T-cell (primary cell): ENCODE data around the gene GARIN3. TPM values are rescaled to one million over a fixed set of nuclear protein-coding genes. Genes with fewer than 3 reads are reported as not detected.

Experiments used
- ATAC-seq, 4 experiments: fragments of 200-7000 bp in 3 of 4; fragments of 150-1000 bp in 1 of 4; cut with Tn5 transposase; replicated peaks in 1 of 4; 1 replicate in 3 of 4; 2 replicates in 1 of 4; pipeline ENCODE4 v1.10.0; 2021; ENCODE audit warnings: moderate library complexity in 3 of 4, mild to moderate bottlenecking in 2 of 4, moderate number of reproducible peaks in 1 of 4
- CTCF ChIA-PET, 2 donors: fragments of 300-600 bp; sonication (Branson Sonifier 250); formaldehyde crosslinking; loops; one replicate each; lab custom pipeline; 2022; ENCODE audit warnings: antibody characterized with exemption in 2 of 2; lab: Charles Lee
- POLR2A ChIA-PET, 2 donors: fragments of 300-600 bp; sonication (Branson Sonifier 250); formaldehyde crosslinking; loops; one replicate each; lab custom pipeline; 2022; ENCODE audit warnings: antibody characterized with exemption in 2 of 2; lab: Charles Lee
- DNase-seq, 35 experiments: peaks; one replicate each; pipeline versions ENCODE4 v3.0.0 to v3.0.0-alpha.2; 2013 to 2023
- H3K27ac ChIP-seq: one replicate; pipeline ENCODE4 v1.5.1; 2013; ENCODE audit warnings: low read length
- H3K27me3 ChIP-seq, 2 experiments: replicated peaks in 1 of 2; 1 replicate in 1 of 2; 2 replicates in 1 of 2; pipeline versions ENCODE4 v1.6.1 to v1.7.0; 2013; ENCODE audit warnings: low read length in 1 of 2, mixed read lengths in 1 of 2; ENCODE audit not compliant: control insufficient read depth in 2 of 2, insufficient read depth in 2 of 2; ENCODE audit errors: extremely low read depth in 1 of 2
- H3K36me3 ChIP-seq, 2 donors: 1 replicate in 1 of 2; 2 replicates in 1 of 2; pipeline versions ENCODE4 v1.6.1 to v1.7.0; 2013; ENCODE audit warnings: low read length in 1 of 2; ENCODE audit not compliant: control insufficient read depth in 2 of 2, insufficient read depth in 1 of 2; ENCODE audit errors: extremely low read depth in 1 of 2
- H3K4me1 ChIP-seq, 2 experiments: 1 replicate in 1 of 2; 2 replicates in 1 of 2; pipeline versions ENCODE4 v1.6.1 to v1.7.0; 2013; ENCODE audit warnings: low read length in 2 of 2, mixed read lengths in 1 of 2; ENCODE audit not compliant: insufficient read depth in 2 of 2, control insufficient read depth in 1 of 2; ENCODE audit errors: extremely low read depth in 1 of 2
- H3K4me3 ChIP-seq, 2 donors: 1 replicate in 1 of 2; 2 replicates in 1 of 2; pipeline versions ENCODE4 v1.5.1 to v1.7.0; 2013; ENCODE audit warnings: mild to moderate bottlenecking in 2 of 2, low read length in 1 of 2, moderate library complexity in 1 of 2; ENCODE audit not compliant: control insufficient read depth in 1 of 2; ENCODE audit errors: extremely low read depth in 1 of 2
- H3K9me3 ChIP-seq: 2 replicates; pipeline ENCODE4 v1.7.0; 2013
- H3K27ac Mint-ChIP-seq, 2 donors: one replicate each; pipeline ENCODE4 v1.8.0; 2020 to 2021; ENCODE audit warnings: mild to moderate bottlenecking in 2 of 2, mixed read lengths in 2 of 2
- H3K27me3 Mint-ChIP-seq, 2 donors: one replicate each; pipeline ENCODE4 v1.8.0; 2021 to 2022; ENCODE audit warnings: mixed read lengths in 2 of 2
- H3K36me3 Mint-ChIP-seq: one replicate; pipeline ENCODE4 v1.8.0; 2021; ENCODE audit warnings: mixed read lengths
- H3K4me1 Mint-ChIP-seq, 3 donors: one replicate each; pipeline ENCODE4 v1.8.0; 2020 to 2022; ENCODE audit warnings: mixed read lengths in 3 of 3, mild to moderate bottlenecking in 1 of 3
- H3K4me3 Mint-ChIP-seq, 3 donors: one replicate each; pipeline ENCODE4 v1.8.0; 2020 to 2022; ENCODE audit warnings: mild to moderate bottlenecking in 3 of 3, mixed read lengths in 3 of 3, moderate library complexity in 3 of 3
- H3K9me3 Mint-ChIP-seq, 3 donors: one replicate each; pipeline ENCODE4 v1.8.0; 2020 to 2022; ENCODE audit warnings: mixed read lengths in 3 of 3
- WGBS: methylation state at CpG from one replicate; pipeline ENCODE4 v1.1.5; 2013; ENCODE audit warnings: missing lambda C conversion rate; ENCODE audit not compliant: insufficient coverage; 5-methylcytosine and 5-hydroxymethylcytosine counted together
- total RNA-seq, 35 experiments: library from RNA in 6 of 35; stranded (reverse) in 6 of 35; fragments of 120-200 nt in 1 of 35; gene quantifications; one replicate each; pipeline versions ENCODE4 v1.2.1 to v1.2.4 and lab custom pipeline; 2013 to 2026

GARIN3 gene
- total RNA-seq, result not detected
- total RNA-seq (2013), result not detected
- total RNA-seq (lab: John Stamatoyannopoulos, UW), result 0 to 0.99 (median 0.09) reads per million in 29 experiments

- Mint-ChIP-seq H3K9me3 (peaks cover 0 to 4% (median 3%) of the 10 kb centered on the region in 3 donors), H3K27me3 (no peaks in the 10 kb centered on the region)
- peaks cover 16 to 23% of the 10 kb centered on the region in 2 experiments for H3K4me1 ChIP-seq
Measured at GRCh38 chr5:157166214-157167213, at the start of gene GARIN3. TSS of gene GARIN3 (minus strand) at chr5:157166264. CDS start at chr5:157166168, 96 bp downstream.

GRCh38 chr5:157215514-157216167 lies 49.6 kb upstream of the GARIN3 start:
- H3K36me3 ChIP-seq, result peaks cover 18 to 94% of the 10 kb centered on the region in 2 donors
- ChIA-PET CTCF (interaction anchor here in 1 of 2 donors (0.6 kb wide), 1 partner anchor 35 kb away, joined by 3 read pairs; no protein-coding TSS in a partner anchor), POLR2A (interaction anchor here in 1 of 2 donors (0.6 kb wide), 1 partner anchor 32 kb away, joined by 3 read pairs; no protein-coding TSS in a partner anchor)
- H3K4me3 ChIP-seq, result no peak overlapping the region
- peak overlapping the region; percentile 76 for H3K27ac ChIP-seq
- DNase-seq (peak in 1 of 35 experiments; percentile 29), ATAC-seq (no peak)
- H3K9me3 Mint-ChIP-seq, result no peaks in the 10 kb centered on the region
- peaks cover 80 to 98% of the 10 kb centered on the region in 2 experiments for H3K4me1 ChIP-seq
- H3K4me3 Mint-ChIP-seq, result peak overlapping the region; percentile 22 to 60 (median 29)
- peak overlapping the region; percentile 94 to 97 for H3K27ac Mint-ChIP-seq
- H3K4me1 Mint-ChIP-seq, result peaks cover 98 to 100% (median 99%) of the 10 kb centered on the region in 3 donors
- 50% methylated on average over 2 of the region's 5 CpGs for WGBS
- H3K27me3 ChIP-seq, result no peaks in the 10 kb centered on the region
- no peaks in the 10 kb centered on the region for H3K9me3 ChIP-seq
- H3K36me3 Mint-ChIP-seq, result peaks cover 88% of the 10 kb centered on the region
- H3K27me3 Mint-ChIP-seq, result no peaks in the 10 kb centered on the region

More at GRCh38 chr5:157166214-157167213, at the start of gene GARIN3:
- no peaks in the 10 kb centered on the region for H3K36me3 ChIP-seq
- ChIA-PET CTCF (interaction anchor here in 1 of 2 donors (0.9 to 1.8 kb wide), 5 partner anchors 13 to 110 kb away, joined by 3 to 15 read pairs (median 5); no protein-coding TSS in a partner anchor), POLR2A (interaction anchor here in 1 of 2 donors (0.6 to 1.1 kb wide), 5 partner anchors 12 to 110 kb away, joined by 3 to 5 read pairs (median 4); partner anchors contain the start of gene ITK)
- no peaks in the 10 kb centered on the region for H3K9me3 ChIP-seq
- peaks cover 49 to 69% (median 66%) of the 10 kb centered on the region in 3 donors for H3K4me1 Mint-ChIP-seq
- peak within 1 kb of the TSS in 1 of 3 donors; percentile 70 for H3K4me3 Mint-ChIP-seq
- WGBS, result 96% methylated on average over 2 of the region's 7 CpGs
- no peak within 1 kb of the TSS for H3K4me3 ChIP-seq
- ATAC-seq (peak in 3 of 4 experiments; percentile 34 to 63 (median 44)), DNase-seq (no peak)
- H3K27me3 ChIP-seq, result no peaks in the 10 kb centered on the region
- H3K27ac ChIP-seq, result peak within 1 kb of the TSS; percentile 56
- no peaks in the 10 kb centered on the region for H3K36me3 Mint-ChIP-seq
- H3K27ac Mint-ChIP-seq, result peak within 1 kb of the TSS; percentile 92

GRCh38 chr5:157214861-157215513 lies 48.9 kb upstream of the GARIN3 start:
- ChIA-PET POLR2A (interaction anchor here in 1 of 2 donors (0.6 kb wide), 1 partner anchor 32 kb away, joined by 3 read pairs; no protein-coding TSS in a partner anchor), CTCF (interaction anchor here in 1 of 2 donors (0.6 kb wide), 1 partner anchor 35 kb away, joined by 3 read pairs; no protein-coding TSS in a partner anchor)
- Histone ChIP-seq H3K4me1 (peaks cover 77 to 94% of the 10 kb centered on the region in 2 experiments), H3K9me3 (no peaks in the 10 kb centered on the region), H3K27ac (peak overlapping the region; percentile 76), H3K36me3 (peaks cover 18 to 91% of the 10 kb centered on the region in 2 donors), H3K4me3 (peak overlapping the region in 1 of 2 donors; percentile 14), H3K27me3 (no peaks in the 10 kb centered on the region)
- Mint-ChIP-seq H3K9me3 (no peaks in the 10 kb centered on the region), H3K27me3 (no peaks in the 10 kb centered on the region), H3K27ac (peak overlapping the region; percentile 94 to 97), H3K36me3 (peaks cover 87% of the 10 kb centered on the region), H3K4me3 (peak overlapping the region; percentile 22 to 60 (median 29)), H3K4me1 (peaks cover 97 to 100% (median 97%) of the 10 kb centered on the region in 3 donors)
- DNase-seq (peak in 6 of 35 experiments; percentile 9 to 78 (median 34)), ATAC-seq (peak; percentile 53 to 56 (median 54))
- WGBS, result 20% methylated on average over 5 of the region's 10 CpGs

- Histone ChIP-seq H3K4me1 (peaks cover 77 to 94% of the 10 kb centered on the region in 2 experiments), H3K4me3 (no peak overlapping the region)
Measured at GRCh38 chr5:157214415-157214814, 48.4 kb upstream of the GARIN3 start.

GRCh38 chr5:157213527-157214243 lies 47.6 kb upstream of the GARIN3 start:
- no peaks in the 10 kb centered on the region for H3K9me3 ChIP-seq
- peak overlapping the region; percentile 76 for H3K27ac ChIP-seq
- no peaks in the 10 kb centered on the region for H3K27me3 Mint-ChIP-seq
- DNase-seq (peak in 1 of 35 experiments; percentile 49), ATAC-seq (peak in 1 of 4 experiments; percentile 6)
- H3K27ac Mint-ChIP-seq, result peak overlapping the region; percentile 94 to 97
- H3K4me3 ChIP-seq, result peak overlapping the region in 1 of 2 donors; percentile 12
- H3K36me3 ChIP-seq, result peaks cover 14 to 92% of the 10 kb centered on the region in 2 donors
- peaks cover 85% of the 10 kb centered on the region for H3K36me3 Mint-ChIP-seq
- H3K4me1 Mint-ChIP-seq, result peaks cover 94 to 97% (median 97%) of the 10 kb centered on the region in 3 donors
- CTCF ChIA-PET, result interaction anchor here in 1 of 2 donors (0.5 to 0.7 kb wide), 3 partner anchors 28 to 72 kb away, joined by 3 to 4 read pairs (median 3); no protein-coding TSS in a partner anchor
- H3K4me1 ChIP-seq, result peaks cover 74 to 94% of the 10 kb centered on the region in 2 experiments
- no peaks in the 10 kb centered on the region for H3K27me3 ChIP-seq
- H3K9me3 Mint-ChIP-seq, result no peaks in the 10 kb centered on the region
- peak overlapping the region in 2 of 3 donors; percentile 11 to 60 for H3K4me3 Mint-ChIP-seq
- 89% methylated on average over 3 of the region's 7 CpGs for WGBS
- POLR2A ChIA-PET, result interaction anchor here in 1 of 2 donors (0.6 to 1.1 kb wide), 2 partner anchors 33 to 279 kb away, joined by 3 to 5 read pairs; partner anchors contain the start of gene ITK

More at GRCh38 chr5:157214415-157214814, 48.4 kb upstream of the GARIN3 start:
- Mint-ChIP-seq H3K27me3 (no peaks in the 10 kb centered on the region), H3K4me3 (peak overlapping the region in 2 of 3 donors; percentile 22 to 60), H3K36me3 (peaks cover 87% of the 10 kb centered on the region), H3K9me3 (no peaks in the 10 kb centered on the region), H3K27ac (peak overlapping the region; percentile 94 to 97), H3K4me1 (peaks cover 97% of the 10 kb centered on the region in 3 donors)
- no peak for ATAC-seq
- Histone ChIP-seq H3K9me3 (no peaks in the 10 kb centered on the region), H3K27ac (peak overlapping the region; percentile 76), H3K36me3 (peaks cover 18 to 91% of the 10 kb centered on the region in 2 donors), H3K27me3 (no peaks in the 10 kb centered on the region)
- no peak for DNase-seq
- CTCF ChIA-PET, result interaction anchor here in 1 of 2 donors (0.5 kb wide), 1 partner anchor 60 kb away, joined by 4 read pairs; no protein-coding TSS in a partner anchor
- POLR2A ChIA-PET, result interaction anchor here in 1 of 2 donors (1.1 kb wide), 1 partner anchor 34 kb away, joined by 3 read pairs; the partner anchor contains the start of gene ITK
